SK-N-MC (cell line): ENCODE measurements around the gene FBXO21.
"Not testable (repeated sequence)": the region's sequence is repeated elsewhere in the genome, so short reads cannot be mapped to it uniquely, and the experiment has no call there.

Experiments
- EZH2 ChIP-seq: fragments of 200-600 bp; sonication (generic); IDR thresholded peaks from one replicate; pipeline ENCODE4 v1.6.1; 2017; ENCODE audit warnings: antibody characterized with exemption
- POLR2AphosphoS5 ChIP-seq: IDR thresholded peaks from 2 replicates; pipeline ENCODE4 v1.6.1; 2012; ENCODE audit warnings: mild to moderate bottlenecking, low read depth, low read length, borderline replicate concordance

GRCh38 chr12:117199956-117200744 lies 9.9 kb upstream of the FBXO21 start:
- not testable (repeated sequence) for TF ChIP-seq EZH2, POLR2AphosphoS5
